ENCODE results near the gene ABCA3.

DNA sequence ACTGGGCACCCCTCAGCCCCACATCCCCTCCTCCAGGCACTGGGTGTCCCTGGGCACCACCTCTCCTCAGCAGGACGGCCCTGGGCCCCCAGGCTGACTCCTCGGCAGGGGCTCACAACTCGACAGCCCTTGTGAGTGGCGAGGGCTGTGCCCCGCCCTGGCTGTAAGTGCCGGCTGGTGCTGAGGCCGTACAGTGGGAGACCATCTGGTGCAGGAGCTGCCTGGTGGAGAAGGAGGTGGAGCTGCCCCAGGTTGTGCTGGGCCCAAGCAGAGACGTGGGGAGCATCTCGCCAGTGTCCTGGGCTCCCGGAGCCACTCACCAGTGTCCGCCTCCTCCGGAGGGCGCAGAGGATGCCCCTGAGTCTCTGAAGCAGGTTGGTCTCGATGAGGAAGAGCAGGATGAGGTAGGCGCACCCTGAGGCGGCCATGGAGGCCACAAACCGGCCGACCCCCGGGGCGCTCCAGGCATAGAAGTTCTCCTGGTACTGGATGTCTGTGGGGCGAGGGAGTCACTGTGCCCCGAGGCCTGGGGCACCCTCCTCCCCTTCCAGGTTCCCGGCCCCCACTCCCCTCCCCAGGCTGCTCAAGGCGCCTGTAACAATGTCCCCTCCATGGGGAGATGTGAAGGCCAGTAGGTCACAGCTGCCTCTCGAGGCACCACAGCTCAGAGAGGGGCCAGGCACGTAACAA is 57.5 kb downstream of the ABCA3 start:
- TF ChIP-seq CTCF (IDR thresholded peaks at IDR 0.05) (no peak), EZH2 (IDR thresholded peaks at IDR 0.05; ENCODE audit: borderline replicate concordance, insufficient read depth, low read depth, low read length, poor library complexity, severe bottlenecking) (no peak)

All from B cell (primary cell).